NCI-H748 (cell line): ENCODE results near the gene POLD2.
"Not testable (repeated sequence)": the region's sequence is repeated elsewhere in the genome, so short reads cannot be mapped to it uniquely, and the experiment has no call there.

Source experiments
- DNase-seq: peaks from one replicate; lab custom pipeline; 2025; ENCODE audit not compliant: unreplicated experiment; lab: John Stamatoyannopoulos, UW

The POLD2 gene

DNA sequence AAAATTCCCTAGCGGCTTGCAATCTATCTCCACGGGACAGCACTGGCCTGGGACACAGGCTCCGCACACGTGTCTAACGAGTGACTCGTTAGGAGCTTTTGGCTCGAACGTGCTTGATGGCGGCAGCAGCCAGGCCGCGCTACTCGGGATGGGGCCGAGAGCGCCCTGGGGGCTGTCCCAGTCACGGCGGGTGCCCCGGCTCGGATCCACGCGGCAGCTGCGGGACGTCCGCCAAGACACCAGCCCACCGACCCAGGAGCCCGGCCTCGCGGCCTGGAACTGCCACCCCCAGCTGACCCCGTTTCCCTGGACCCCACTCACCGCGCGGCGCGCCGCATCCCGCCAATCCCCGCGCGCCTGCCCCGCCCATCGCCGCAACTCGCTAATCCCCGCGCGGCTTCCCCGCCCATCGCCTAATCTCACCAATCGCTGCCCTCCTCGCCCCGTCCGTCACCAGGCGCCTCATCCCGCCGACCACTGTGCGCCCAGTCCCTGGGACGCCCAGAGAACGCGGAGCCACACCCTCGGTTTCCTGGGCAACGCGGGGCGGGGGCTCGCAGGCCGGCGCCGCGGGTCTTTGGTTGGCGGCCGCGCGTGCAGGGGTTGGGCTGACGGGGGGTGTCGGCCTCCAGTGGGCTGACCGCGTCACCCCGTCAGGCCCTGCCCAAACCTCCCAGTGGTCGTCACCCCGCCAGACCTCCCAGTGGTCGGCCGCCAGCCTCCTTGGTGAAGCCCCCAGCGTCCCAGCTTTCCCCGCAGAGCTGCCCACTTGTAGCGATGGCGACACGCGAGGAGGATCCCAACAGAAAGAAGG is at the start of gene POLD2:
POLD2 (minus strand) TSS at position 359 of the 814 bp plus-strand sequence. CDS start 1,495 bp downstream, outside the sequence.
- DNase-seq = peak; percentile 99

DNA sequence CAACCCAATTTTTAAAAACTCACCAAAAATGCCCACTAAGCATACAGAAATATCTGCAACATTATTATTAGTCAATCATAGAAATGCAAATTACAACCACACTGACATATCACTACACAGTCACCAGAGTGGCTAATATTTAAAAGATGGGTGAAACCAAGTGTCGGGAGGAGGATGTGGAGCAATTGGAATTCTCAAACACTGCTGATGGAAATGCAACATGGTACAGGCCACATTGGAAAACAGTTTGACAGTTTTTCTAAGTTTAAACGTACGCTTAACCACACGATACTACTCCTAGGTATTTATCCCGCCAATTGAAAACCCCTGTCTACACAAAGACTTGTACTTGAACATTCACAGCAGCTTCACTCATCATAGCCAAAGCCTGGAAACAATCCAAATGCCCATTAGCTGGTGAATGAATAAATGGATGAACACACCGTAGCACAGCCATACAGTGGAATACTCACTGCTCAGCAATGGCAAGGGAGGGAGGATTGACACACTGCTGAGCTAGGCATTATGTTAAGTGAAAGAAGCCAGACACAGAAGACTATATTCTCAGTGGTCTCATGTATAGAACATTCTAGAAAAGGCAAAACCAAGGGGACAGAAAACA is 49.6 kb upstream of the POLD2 start:
- DNase-seq = peak; percentile 55

DNA sequence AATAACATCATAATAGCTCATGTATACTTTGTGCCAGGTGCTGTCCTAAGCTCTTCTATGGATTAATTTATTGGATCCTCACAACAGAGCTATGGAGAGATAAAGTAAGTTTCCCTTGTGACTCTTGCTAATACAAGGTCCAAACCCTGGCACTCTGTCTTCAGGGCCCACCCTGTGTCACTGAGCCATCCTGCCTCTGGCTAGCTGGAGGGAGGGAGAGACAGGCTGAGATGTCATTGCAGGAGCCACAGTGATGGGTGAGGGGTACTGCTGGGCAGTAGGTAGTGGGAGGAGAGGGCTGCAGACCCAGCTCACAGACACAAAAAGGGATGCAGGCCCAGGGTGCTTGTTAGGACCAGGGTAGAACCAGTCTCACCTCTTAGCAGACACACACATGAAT is 49.0 kb upstream of the POLD2 start:
- DNase-seq = no peak

DNA sequence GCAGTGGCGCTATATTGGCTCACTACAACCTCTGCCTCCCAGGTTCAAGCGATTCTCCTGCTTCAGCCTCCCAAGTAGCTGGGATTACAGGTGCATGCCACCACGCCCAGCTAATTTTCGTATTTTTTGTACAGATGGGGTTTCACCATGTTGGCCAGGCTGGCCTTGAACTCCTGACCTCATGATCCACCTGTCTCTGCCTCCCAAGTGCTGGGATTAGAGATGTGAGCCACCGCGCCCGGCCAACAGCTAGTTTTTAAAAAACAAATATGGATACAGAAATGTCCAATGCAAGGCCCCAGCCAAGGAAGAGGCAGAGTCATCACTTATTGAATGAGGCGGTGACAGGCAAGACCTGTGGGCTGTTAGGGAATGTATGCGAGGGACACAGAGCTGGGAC is 48.6 kb upstream of the POLD2 start:
- DNase-seq = not testable (repeated sequence)

DNA sequence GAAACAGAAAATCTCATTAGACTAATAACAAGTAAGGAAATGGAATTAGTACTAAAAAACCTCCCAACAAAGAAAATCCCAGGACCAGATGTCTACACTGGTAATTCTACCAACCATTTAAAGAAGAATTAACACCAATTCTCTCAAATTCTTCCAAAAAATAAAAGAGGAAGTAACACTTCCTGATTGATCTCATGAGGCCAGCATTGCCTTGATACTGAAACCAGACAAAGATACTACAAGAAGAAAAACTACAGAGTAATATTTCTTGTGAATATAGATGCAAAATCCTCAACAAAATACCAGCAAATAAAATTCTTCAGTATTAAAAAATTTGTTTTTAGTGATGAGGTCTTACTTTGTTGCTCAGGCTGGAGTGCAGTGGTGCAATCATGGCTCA is 44.6 kb upstream of the POLD2 start:
- DNase-seq = no peak

DNA sequence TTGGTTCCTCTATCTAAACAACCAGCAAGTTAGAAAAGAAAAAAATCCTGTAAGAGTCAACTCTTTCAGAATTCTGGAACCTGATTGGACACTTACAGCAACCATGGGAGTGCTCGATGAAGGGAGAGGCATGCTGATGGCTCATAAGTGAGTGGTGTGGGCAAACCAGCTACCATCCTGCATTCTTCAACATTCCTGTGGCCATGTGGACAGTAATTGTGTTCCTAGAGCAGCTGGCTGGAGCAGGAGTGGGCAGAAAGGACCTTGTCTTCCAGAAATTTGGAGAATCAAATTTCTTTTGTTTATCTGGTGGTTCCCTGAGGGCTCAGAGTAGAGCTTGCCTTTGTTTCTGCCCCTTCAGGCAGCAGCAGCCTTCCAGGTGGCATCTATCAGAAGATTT is 40.2 kb upstream of the POLD2 start:
- no peak for DNase-seq

DNA sequence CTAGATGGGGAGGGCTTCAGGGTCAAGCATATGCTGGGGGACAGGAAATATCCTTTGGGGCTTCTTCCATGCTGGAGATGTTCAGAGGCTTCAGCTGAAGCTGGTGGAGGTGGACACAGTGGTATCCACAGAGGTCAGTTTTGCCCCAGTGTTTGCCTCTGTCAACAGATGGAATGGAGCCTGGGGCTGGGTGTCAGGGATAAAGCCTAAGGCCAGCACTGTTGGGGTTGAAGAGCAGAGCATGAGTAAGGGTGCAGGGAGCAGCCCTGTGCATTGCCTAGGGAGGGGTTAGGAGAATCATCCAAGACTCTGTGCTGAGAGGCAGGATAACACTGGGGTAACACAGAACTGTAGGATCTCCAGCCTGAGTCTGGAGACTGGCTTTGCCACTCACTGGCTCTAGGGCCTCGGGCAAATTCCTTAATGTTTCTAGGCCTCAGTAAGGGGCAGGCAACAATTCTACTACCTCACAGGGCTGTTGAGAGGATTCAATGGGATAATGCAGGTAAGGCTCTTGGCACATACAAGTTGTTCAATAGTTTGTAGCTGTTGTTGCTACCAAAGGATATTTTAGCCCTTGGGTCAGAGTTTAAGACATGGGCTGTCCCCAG is 39.5 kb upstream of the POLD2 start:
- no peak for DNase-seq

DNA sequence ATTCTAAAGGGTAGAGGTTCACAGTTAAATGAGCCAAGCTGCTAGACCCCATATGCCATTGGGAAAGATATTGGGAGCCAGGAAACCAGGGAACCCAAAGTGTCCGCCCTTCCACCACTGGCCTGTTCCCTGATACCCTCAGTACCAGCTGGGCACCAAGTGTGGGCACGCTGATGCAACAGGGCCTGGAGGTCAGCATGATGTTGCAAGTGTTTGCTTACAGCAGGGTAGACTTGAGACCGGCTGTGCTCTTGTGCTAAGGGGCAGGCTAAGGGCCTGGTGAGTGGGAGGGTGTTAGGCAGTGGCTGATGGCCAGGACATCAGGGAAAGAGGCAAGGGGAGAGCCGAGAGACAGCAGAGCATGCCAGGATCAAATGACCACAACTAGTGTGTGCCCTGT is 38.8 kb upstream of the POLD2 start:
- no peak for DNase-seq

DNA sequence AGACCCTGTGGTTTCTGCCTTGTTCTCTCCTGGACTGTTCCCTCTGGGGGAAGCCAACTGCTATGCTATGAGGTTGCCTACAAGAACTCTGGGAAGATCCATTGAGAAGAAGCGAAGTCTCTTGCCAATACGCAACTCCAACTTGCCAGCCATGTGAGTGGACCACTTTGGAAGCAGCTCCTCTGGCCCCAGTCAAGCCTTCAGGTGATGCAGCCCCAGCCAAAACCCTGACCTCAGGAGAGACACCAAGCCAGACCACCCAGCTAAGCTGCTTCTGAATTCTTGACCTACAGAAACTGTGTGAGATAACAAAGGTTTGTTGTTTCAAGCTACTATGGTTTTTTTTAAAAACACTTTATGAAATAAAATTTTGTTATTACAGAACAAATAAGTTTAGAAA is 38.0 kb upstream of the POLD2 start:
- no peak for DNase-seq

DNA sequence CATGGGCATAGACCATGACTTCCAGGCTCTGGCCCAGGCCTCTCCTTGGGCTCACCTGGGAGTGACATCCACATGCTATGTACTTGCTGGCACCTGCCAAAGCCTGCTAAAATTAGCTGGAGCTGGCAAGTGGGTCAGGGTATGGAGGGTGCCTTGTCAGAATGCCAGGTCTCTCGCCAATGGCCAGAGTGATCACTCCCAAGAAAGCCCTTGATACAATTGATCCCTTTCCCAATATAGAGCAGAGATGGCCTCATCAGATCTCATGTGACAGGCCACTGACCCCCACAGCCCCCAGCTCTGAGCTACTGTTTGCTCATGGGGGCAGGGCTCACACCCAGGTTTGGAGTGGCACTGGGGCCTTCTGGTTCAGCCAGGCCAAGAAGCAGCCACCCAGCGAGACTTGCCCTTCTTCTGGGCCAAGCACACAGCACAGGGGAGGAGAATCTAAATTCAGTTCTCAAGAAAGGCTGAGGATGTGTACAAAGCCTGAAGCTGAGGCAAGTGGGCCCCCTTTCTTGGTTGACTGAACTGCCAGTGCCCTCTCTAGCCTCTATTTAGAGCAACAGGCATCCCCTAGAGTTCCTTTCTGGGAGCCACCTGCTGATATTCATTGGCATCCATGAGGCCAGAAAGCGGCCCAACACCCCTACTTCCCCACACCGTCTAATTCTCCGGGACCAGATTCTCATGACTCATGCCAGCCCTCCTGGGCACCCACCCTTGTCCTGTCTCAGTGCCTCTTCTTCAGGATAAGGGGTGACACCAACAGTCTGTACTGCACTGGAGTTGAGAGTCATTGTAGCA is 36.7 kb upstream of the POLD2 start:
- DNase-seq = no peak

DNA sequence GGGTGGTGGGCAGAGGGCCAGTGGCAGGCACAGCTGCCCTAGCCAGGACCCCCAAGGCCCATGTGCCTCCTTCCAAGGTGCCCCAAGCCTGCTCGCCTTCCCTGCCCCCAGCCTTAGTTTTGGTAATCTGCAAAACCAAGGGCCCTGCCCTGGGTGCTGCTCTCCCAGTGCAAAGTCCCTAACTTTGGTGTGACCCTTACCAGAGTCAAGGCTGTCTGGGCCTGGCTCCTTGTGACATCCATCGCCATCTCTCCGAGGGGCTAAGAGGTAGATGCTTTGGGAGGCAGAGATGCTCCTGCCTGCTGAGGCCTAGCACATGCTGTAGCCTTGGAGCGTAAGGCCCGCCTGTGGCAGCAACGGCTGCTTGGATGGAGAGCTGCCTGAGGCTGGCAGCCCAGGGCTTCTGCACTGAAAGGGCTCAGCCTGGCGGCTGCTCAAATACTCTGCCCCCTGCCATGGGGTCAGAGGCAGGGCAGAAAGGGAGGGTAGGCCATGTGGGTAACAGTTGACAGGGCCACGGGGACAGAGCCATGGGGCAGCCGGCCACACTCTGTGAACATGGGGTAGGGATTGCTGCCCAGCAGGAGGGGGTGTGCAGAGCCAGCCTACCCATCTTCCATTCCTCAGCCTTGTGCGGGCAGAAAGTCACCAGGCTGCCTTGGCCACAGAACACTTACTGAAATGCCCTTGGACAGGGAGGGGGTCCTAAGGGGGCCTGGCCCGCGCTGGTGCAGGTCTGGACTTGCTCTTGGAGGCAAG is 35.7 kb upstream of the POLD2 start:
- DNase-seq = no peak

DNA sequence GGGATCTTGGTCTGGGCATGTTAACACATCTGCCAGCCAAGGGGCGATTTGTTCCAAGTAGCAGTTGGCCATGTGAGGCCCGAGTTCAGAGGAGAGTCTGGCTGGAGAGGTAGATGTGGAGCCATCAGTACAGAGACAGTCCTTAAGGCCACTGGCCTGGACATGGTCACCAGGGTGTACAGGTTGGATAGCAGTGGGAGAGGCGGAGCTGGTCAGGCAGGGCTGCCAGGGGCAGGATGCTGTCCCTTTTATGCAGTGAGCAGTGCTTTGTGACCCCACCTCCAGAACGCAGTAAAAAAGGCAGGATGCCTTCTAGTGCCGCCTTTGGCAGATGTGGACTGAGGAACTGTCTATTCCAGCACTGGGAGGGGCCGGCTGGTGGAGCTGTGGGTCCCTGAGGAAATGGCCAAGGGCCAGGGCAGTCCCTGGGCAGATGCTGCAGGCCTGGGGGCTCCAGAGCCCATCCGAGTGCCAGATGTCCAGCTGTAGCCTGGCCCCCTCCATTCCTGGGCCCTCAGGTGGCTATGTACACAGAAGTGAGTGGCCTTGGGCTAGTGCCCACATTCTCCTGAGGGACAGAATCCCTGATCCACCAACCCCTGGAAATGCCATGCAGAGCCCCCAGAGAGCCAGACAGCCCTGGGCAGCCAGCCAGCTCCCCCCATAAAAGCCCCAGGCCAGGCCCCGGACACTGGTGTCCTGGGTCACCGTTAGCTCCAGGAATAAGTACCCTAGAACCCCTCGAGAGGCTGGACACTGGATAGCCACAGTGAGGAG is 34.9 kb upstream of the POLD2 start:
- DNase-seq = no peak

DNA sequence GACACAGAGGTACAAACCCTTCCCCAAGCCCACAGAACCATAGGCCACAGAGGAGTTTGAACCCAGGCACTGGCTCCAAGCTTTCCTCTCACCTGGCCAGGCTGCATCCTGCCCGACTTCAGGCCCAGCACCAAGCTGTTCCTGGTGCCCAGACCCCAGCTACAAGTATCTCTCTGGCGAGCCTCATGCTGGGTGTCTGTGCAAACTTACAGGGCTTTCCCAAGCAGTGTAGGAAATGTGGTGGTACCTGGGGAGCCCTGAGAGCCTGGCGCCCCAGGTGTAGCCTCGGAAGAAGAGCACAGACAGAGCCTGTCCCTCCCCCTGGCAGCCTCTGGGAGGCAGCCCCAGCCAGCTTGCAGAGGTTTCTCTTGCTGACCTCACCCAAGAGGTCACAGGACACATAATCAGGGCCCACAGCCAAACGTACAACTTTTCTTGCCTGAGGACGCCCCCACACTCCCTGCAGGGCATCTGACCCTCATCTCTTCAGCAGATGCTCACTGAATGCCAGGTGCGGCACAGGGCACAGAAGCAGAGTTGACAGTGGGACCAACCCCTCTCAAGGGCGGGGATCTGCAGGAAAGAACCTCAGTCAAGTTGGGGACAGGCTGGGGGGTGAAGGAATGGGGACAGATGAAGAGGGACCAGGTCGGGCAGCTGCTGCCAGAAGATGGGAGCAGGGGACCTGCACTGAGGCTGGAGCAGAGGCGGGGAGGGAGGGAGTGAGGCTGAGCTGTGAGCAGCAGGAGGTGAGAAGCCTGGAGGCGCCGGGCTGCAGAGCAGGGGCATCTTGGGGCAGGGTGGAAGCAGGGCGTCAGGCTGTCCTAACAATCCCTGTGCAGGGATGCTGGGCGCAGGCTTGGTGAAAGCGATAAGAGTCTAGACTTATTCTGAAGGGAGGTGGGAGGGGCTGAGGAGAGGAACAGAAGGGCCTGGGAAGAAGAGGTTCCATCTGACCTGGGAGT is 34.0 kb upstream of the POLD2 start:
- DNase-seq = no peak

DNA sequence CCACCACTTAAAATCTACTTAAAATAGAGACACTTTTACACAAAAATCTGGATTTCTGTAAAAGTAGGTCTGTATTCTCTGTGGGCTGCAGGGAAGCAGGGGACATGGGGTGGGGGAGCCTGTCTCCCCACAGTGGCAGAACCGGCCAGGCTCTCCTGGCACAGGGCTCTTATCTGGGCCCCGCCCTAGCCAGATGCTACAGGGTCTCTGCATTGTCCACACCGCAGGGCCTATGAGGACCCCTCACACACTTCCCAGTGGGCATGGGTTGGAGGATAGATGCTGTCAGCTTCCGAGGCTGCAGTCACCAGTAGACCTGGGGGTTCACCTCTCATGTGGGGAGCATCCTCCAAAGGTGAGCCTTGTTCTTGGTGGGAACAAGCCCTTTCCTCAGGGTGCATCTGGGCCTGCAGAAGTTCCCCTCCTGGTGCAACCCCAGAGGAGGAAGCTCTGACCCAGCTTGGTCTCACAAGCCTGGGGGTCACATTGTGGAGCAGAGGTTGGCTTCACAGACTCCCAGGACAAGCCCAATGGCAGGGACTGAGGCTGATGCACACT is 33.2 kb upstream of the POLD2 start:
- DNase-seq = no peak

DNA sequence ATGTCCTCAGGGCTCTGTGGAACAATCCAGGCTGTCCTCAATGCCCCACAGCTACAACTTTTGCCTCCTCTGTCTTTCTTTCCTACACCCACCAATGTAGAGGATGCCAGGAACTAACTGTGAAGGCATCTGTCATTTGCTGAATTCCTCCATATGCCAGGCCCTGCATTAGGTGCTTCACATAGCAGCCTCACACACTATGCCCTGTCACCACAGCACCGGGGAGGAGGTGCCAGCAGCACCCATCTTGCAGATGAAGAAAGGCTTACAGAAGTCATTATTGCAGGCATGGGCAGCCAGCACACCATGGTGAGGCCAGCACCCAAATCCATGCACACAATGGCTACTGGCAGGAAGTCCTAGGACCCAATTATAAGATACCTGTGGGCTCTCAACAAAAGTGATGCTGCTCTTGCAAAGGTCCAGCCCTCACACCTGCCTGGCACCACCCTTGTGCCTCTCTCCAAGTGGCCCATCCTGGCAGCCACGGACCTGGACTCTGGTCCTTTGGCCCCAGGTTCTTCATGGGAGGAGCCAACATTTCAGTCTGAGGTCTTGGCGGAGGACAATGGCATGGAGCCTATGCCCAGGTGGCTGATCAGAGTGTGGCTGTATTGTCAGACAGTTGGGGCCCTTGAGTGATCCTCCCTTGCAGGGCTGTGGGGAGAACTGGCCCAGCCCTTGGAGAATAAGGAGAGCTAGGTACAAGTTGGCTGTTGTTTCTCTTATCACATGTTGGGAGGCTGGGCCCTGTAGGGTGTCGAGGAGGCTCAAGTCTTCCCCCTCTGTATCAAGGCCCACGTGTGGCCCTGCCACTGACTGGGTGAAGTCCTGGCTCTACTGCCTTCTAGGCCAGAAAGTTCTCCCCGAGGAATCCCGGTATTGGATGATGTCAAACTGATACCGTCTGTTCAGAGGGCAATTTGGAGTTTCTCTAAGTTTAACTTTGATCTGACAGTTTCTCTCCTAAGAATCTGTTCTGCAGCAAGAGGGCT is 32.1 kb upstream of the POLD2 start:
- no peak for DNase-seq

DNA sequence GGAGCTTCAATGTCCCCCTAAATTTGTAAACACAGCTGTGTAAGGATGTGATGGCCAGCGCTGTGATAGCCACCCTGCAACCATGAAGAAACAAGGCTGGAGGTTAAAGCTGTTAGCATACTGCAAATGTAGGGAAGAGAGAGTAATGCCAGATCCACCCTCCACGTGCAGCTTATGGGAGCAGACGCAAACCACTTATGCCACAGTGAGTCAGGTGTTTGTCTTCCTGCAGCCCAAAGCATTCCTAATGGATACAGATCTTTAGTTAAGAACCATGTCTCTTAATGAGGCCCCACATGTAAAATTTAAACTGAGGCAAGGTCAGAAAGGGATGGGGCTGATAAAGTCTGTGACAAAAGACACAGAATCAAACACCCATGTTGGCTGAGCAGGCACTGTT is 31.4 kb upstream of the POLD2 start:
- DNase-seq = no peak

DNA sequence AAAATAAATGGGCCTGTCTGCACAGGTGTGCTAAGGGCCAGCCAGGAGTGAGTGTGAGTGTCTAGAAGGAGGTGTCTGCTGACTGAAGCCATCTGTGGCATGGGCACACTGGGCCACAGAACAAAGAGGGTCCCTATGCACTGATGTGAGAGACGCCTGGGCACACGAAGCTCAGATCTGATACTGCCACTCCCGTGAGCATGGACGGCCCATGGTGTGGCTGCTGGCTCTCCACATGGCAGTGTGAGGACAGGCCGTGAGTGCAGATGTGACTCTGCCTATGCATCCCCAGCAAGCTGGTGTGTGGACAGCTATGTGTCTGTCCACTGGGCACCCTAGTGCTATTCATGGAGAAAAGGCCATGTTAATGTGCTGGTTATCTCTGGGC is 30.6 kb upstream of the POLD2 start:
- DNase-seq = no peak
